GM12878 (cell line): ENCODE measurements around the gene GAPDHS. TPM values are rescaled to one million over a fixed set of nuclear protein-coding genes. Genes with fewer than 3 reads are reported as not detected.

ENCODE experiments used
- ATAC-seq: fragments of 200-7000 bp; cut with Tn5 transposase; 3 replicates; pipeline ENCODE4 v1.9.1; 2020; ENCODE audit warnings: mild to moderate bottlenecking, moderate library complexity
- BruUV-seq: library from RNA; stranded (reverse); fragments of 400-500 nt; replicated peaks from 2 replicates; lab custom pipeline; 2021; lab: Mats Ljungman, UMichigan
- CTCF ChIA-PET: fragments of 300-600 bp; sonication (Branson Sonifier 250); formaldehyde crosslinking; extraction: SDS; loops from one replicate; lab custom pipeline; 2021; ENCODE audit warnings: inconsistent platforms; lab: Yijun Ruan, JAX
- POLR2A ChIA-PET: fragments of 350-600 bp; formaldehyde crosslinking; extraction: SDS; loops from one replicate; lab custom pipeline; 2021; ENCODE audit warnings: inconsistent platforms; lab: Charles Lee
- RAD21 ChIA-PET: fragments of 300-600 bp; sonication (Branson Sonifier 250); formaldehyde crosslinking; loops from one replicate; lab custom pipeline; 2023; ENCODE audit warnings: antibody characterized with exemption; ENCODE audit not compliant: unreplicated experiment; lab: Charles Lee
- SMC1A ChIA-PET: fragments of 300-600 bp; sonication (Branson Sonifier 250); formaldehyde crosslinking; loops from one replicate; lab custom pipeline; 2023; ENCODE audit not compliant: unreplicated experiment, uncharacterized antibody; lab: Charles Lee
- DNase-seq: peaks from one replicate; pipeline ENCODE4 v3.0.0-alpha.2; 2011; ENCODE audit warnings: low read depth, low spot score
- FAIRE-seq: peaks from 3 replicates; lab custom pipeline; 2011; peaks lifted over from hg19 to GRCh38; lab: Jason Lieb, UNC
- H2AFZ ChIP-seq: 2 replicates; pipeline ENCODE4 v1.6.0; 2011; ENCODE audit warnings: low read depth, low read length, control low read depth; ENCODE audit not compliant: control insufficient read depth
- H3K27ac ChIP-seq: 2 replicates; pipeline ENCODE4 v1.5.1; 2011; ENCODE audit warnings: control low read depth; ENCODE audit not compliant: control insufficient read depth, insufficient read depth
- H3K27me3 ChIP-seq, 2 experiments: replicated peaks in 1 of 2; 2 replicates each; pipeline versions ENCODE4 v1.6.0 to v1.6.1; 2011; ENCODE audit warnings: low read length in 1 of 2; ENCODE audit not compliant: control insufficient read depth in 2 of 2, insufficient read depth in 2 of 2
- H3K36me3 ChIP-seq, 2 experiments: 2 replicates each; pipeline ENCODE4 v1.5.1; 2011; ENCODE audit warnings: low read length in 1 of 2; ENCODE audit not compliant: control insufficient read depth in 2 of 2, insufficient read depth in 2 of 2
- H3K4me1 ChIP-seq: 2 replicates; pipeline ENCODE4 v1.6.1; 2011; ENCODE audit warnings: mild to moderate bottlenecking, low read length, moderate library complexity, mixed read lengths; ENCODE audit not compliant: control insufficient read depth, insufficient read depth
- H3K4me2 ChIP-seq: 2 replicates; pipeline ENCODE4 v1.6.0; 2011; ENCODE audit warnings: control low read depth; ENCODE audit not compliant: control insufficient read depth, insufficient read depth
- H3K4me3 ChIP-seq: fragments of 200-600 bp; sonication (generic); 2 replicates; pipeline ENCODE4 v1.5.1; 2016
- H3K79me2 ChIP-seq: 2 replicates; pipeline ENCODE4 v1.6.0; 2011; ENCODE audit warnings: low read length; ENCODE audit not compliant: control insufficient read depth, insufficient read depth
- H3K9ac ChIP-seq: 2 replicates; pipeline ENCODE4 v1.8.0; 2011; ENCODE audit warnings: low read length, control low read depth, mixed read lengths; ENCODE audit not compliant: control insufficient read depth, insufficient read depth
- H3K9me3 ChIP-seq: replicated peaks from 3 replicates; pipeline ENCODE4 v1.5.1; 2011; ENCODE audit warnings: mild to moderate bottlenecking, low read length; ENCODE audit not compliant: control insufficient read depth, insufficient read depth
- H4K20me1 ChIP-seq: 2 replicates; pipeline ENCODE4 v1.6.0; 2011; ENCODE audit not compliant: control insufficient read depth, insufficient read depth
- SREBF2 ChIP-seq: IDR thresholded peaks from 2 replicates; pipeline ENCODE4 v1.6.1; 2012; ENCODE audit warnings: mild to moderate bottlenecking, low read length
- STAT1 ChIP-seq: fragments of 450-650 bp; conservative IDR thresholded peaks from 2 replicates; pipeline ENCODE4 v1.6.1; 2014; ENCODE audit warnings: antibody characterized with exemption, mild to moderate bottlenecking
- YBX1 ChIP-seq: fragments of 450-650 bp; IDR thresholded peaks from 2 replicates; pipeline ENCODE4 v1.6.1; 2016; ENCODE audit warnings: antibody characterized with exemption
- WGBS: methylation state at CpG from one replicate; pipeline ENCODE4 v1.1.6; 2016; ENCODE audit warnings: low lambda C conversion rate; ENCODE audit not compliant: insufficient replicate concordance, insufficient coverage; ENCODE audit errors: missing lambda C conversion rate; 5-methylcytosine and 5-hydroxymethylcytosine counted together
- in situ Hi-C: fragments of 300-500 bp; cut with MboI; formaldehyde crosslinking; loops from 9 replicates; pipeline ENCODE4 v1.14.3; 2018; ENCODE audit warnings: mixed read lengths
- intact Hi-C: fragments of 100-400 bp; cut with micrococcal nuclease; formaldehyde crosslinking; loops from one replicate; pipeline ENCODE4 v1.14.2; 2022; ENCODE audit not compliant: unreplicated experiment
- polyA plus RNA-seq, 11 experiments: library from polyadenylated mRNA; depleted of rRNA in 4 of 11; unstranded in 6 of 11; stranded (reverse) in 5 of 11; fragments of >200 nt; fragmentation: Nextera tagmentation in 4 of 11; fragmentation: Illumina TruSeq in 1 of 11; extraction: Ambion mirVana in 4 of 11; extraction: Trizol in 1 of 11; gene quantifications; 1 replicate in 1 of 11; 2 replicates in 10 of 11; pipeline versions ENCODE4 v1.2.1 to v1.2.3, GENCODE V29; 2011 to 2016; ENCODE audit warnings: inconsistent platforms in 2 of 11, missing spikeins in 2 of 11, low read depth in 1 of 11
- total RNA-seq, 4 experiments: library from RNA; depleted of rRNA in 3 of 4; stranded (reverse); fragments of >200 nt in 3 of 4; fragmentation: Illumina TruSeq in 1 of 4; extraction: Trizol in 1 of 4; gene quantifications; 2 replicates each; pipeline versions ENCODE4 v1.2.1 to v1.2.3, GENCODE V29; 2013 to 2021
- TF ChIP-seq, protein P1 (sequence below): IDR thresholded peaks from 2 replicates; pipeline ENCODE4 v1.6.1; 2012; ENCODE audit warnings: improper control_type of control experiment, low read depth, low read length; ENCODE audit not compliant: insufficient replicate concordance
- TF ChIP-seq, protein P2 (sequence below): IDR thresholded peaks from 2 replicates; pipeline ENCODE4 v1.6.1; 2011; ENCODE audit warnings: low read depth, low read length, improper control_type of control experiment, borderline replicate concordance

Gene GAPDHS
- total and polyA plus RNA-seq, 10 of the 15 experiments (the other 5 are each of a cell fraction or from before 2014, with no cell fraction given): 0.08 TPM; not detected in 9

DNA sequence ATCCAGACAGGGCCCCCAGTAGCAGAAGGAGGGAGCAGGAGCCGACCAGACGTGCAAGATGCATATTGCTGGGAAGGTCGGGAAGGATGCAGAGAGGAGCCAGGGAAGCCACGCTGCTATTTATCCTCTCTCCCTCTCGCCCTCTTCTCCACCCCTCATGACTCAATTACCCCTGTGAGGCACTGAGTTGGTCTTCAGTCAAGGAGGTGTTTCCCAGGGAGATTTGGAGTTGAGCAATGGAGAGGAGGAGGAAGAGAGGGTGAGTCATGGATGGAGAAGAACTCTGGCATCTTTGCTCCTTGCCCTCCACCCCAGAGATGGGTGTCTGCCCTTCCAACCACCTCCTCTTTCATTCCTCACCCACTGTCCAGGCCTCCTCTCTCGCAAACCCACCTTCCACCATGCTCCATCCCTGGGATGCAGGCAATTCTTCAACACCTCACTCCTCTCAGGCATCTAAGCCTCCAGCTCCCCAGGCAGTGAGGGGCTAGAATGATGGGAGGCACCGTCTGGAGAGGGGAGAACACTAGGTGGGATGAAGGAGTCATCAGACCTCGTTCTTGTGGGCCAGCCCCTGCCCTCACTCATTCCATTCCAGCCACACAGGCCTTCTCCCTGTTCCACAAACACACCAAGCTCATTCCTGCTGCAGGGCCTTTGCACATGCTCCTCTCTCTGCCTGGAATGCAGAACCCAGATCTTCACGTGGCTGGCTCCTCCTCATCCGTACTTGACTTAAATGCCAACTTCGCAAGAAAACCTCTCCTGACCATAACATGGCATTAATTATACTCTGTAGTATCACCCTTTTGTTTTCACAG, 4.8 kb upstream of the GAPDHS start, which contains the start of gene SBSN (continued):
- TF ChIP-seq, protein P1, sequence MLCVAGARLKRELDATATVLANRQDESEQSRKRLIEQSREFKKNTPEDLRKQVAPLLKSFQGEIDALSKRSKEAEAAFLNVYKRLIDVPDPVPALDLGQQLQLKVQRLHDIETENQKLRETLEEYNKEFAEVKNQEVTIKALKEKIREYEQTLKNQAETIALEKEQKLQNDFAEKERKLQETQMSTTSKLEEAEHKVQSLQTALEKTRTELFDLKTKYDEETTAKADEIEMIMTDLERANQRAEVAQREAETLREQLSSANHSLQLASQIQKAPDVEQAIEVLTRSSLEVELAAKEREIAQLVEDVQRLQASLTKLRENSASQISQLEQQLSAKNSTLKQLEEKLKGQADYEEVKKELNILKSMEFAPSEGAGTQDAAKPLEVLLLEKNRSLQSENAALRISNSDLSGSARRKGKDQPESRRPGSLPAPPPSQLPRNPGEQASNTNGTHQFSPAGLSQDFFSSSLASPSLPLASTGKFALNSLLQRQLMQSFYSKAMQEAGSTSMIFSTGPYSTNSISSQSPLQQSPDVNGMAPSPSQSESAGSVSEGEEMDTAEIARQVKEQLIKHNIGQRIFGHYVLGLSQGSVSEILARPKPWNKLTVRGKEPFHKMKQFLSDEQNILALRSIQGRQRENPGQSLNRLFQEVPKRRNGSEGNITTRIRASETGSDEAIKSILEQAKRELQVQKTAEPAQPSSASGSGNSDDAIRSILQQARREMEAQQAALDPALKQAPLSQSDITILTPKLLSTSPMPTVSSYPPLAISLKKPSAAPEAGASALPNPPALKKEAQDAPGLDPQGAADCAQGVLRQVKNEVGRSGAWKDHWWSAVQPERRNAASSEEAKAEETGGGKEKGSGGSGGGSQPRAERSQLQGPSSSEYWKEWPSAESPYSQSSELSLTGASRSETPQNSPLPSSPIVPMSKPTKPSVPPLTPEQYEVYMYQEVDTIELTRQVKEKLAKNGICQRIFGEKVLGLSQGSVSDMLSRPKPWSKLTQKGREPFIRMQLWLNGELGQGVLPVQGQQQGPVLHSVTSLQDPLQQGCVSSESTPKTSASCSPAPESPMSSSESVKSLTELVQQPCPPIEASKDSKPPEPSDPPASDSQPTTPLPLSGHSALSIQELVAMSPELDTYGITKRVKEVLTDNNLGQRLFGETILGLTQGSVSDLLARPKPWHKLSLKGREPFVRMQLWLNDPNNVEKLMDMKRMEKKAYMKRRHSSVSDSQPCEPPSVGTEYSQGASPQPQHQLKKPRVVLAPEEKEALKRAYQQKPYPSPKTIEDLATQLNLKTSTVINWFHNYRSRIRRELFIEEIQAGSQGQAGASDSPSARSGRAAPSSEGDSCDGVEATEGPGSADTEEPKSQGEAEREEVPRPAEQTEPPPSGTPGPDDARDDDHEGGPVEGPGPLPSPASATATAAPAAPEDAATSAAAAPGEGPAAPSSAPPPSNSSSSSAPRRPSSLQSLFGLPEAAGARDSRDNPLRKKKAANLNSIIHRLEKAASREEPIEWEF: no peak
- TF ChIP-seq, all 136 proteins: peak for 0

DNA sequence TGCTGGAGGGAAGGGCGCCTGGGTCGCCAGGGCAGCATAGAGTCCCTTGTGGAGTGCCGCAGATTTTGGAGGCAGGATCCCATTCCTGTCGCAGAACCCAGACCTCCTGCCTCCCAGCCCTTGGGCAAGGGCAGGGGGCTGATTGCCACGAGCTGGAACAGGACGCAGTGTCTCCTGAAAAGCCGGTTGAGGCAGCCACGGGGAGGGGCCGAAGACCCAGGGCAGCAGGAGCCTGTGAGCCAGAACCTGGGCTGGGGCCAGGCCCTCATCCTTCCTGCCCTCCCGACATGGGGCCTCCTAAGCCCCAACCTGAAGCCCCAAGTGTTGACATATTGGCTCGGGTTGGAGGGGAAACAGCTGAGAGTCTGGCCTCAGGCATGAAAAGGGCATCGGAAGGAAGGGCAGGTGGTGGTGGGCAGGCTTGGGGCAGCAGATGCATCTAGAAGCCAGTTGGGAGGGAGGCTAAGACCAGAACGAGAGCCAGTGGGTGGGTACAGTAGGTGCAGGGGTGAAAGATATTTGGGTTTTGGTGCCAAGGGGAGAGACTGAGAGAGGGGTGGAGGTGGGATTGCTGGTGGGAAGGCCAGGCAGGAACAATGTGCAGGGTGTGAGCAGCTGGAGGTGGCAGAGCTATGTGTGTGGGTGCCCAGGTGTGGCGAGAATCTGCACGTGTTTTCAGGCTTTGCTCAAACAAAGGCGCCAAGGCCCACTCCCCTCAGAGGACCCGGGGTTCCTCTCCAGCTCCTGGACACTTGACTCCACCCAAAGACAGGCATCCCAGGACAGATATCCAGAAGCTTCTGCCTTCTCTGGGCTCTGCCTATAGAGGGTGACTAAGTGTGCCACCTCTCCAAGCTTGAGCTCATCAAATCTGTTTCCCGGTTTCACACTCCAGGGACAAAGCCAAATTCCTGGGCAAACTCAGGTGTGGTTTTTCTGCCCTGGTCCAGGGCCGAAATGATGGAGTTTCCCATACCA, 3.7 kb upstream of the GAPDHS start:
- RAD21 ChIA-PET: no interaction called here
- no peak overlapping the region for H3K4me2 ChIP-seq
- no peaks in the 10 kb centered on the region for H3K79me2 ChIP-seq
- ATAC-seq (no peak), DNase-seq (no peak), FAIRE-seq (no peak)
- in situ Hi-C loops (no loop called here), intact Hi-C loops (no loop called here)
- no peaks in the 10 kb centered on the region for H4K20me1 ChIP-seq
- POLR2A ChIA-PET: interaction anchor here (0.5 kb wide), 1 partner anchor 287 kb away, joined by 3 read pairs; no protein-coding TSS in a partner anchor
- peaks cover 7% of the 10 kb centered on the region for H3K4me1 ChIP-seq
- no TSS peak for BruUV-seq
- SMC1A ChIA-PET: interaction anchor here (1.0 kb wide), 1 partner anchor 21 kb away, joined by 4 read pairs; no protein-coding TSS in a partner anchor
- no peaks in the 10 kb centered on the region for H3K9me3 ChIP-seq
- no peak overlapping the region for H3K4me3 ChIP-seq
- H3K27ac ChIP-seq: no peak overlapping the region
- CTCF ChIA-PET: interaction anchor here (0.9 to 3.3 kb wide), 3 partner anchors 9 to 19 kb away, joined by 3 to 11 read pairs (median 7); no protein-coding TSS in a partner anchor
- H2AFZ ChIP-seq: no peak overlapping the region
- no peak overlapping the region for H3K9ac ChIP-seq
- 20% methylated on average over 19 of the region's 19 CpGs for WGBS
- H3K27me3 ChIP-seq: peaks cover 0 to 13% of the 10 kb centered on the region in 2 experiments; a peak in 3 of 4 replicates
- TF ChIP-seq YBX1 (no peak), STAT1 (no peak), SREBF2 (no peak)
- TF ChIP-seq, protein P2, sequence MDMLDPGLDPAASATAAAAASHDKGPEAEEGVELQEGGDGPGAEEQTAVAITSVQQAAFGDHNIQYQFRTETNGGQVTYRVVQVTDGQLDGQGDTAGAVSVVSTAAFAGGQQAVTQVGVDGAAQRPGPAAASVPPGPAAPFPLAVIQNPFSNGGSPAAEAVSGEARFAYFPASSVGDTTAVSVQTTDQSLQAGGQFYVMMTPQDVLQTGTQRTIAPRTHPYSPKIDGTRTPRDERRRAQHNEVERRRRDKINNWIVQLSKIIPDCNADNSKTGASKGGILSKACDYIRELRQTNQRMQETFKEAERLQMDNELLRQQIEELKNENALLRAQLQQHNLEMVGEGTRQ: no peak
- no peaks in the 10 kb centered on the region for H3K36me3 ChIP-seq
